Neuronal stem cell (in vitro differentiated cells): Measurements from ENCODE around the gene PEAK3.
A peak's percentile ranks its signal among the peaks of the same experiment; 100 is the strongest.

Experiments
- DNase-seq: peaks from one replicate; pipeline ENCODE4 v3.0.0-alpha.2; 2013; ENCODE audit warnings: low spot score
- H2AFZ ChIP-seq: one replicate; pipeline ENCODE4 v1.6.1; 2013; ENCODE audit warnings: mild to moderate bottlenecking, low read length, inconsistent platforms
- H2AK5ac ChIP-seq: 2 replicates; pipeline ENCODE4 v1.6.1; 2013; ENCODE audit warnings: low read depth, mild to moderate bottlenecking, inconsistent platforms, low read length, moderate library complexity, mixed read lengths
- H2BK120ac ChIP-seq: 2 replicates; pipeline ENCODE4 v1.6.1; 2013; ENCODE audit warnings: low read depth, mild to moderate bottlenecking, inconsistent platforms, low read length, moderate library complexity, mixed read lengths
- H2BK12ac ChIP-seq: one replicate; pipeline ENCODE4 v1.6.1; 2013; ENCODE audit warnings: low read length, inconsistent platforms
- H2BK15ac ChIP-seq: 2 replicates; pipeline ENCODE4 v1.6.1; 2013; ENCODE audit warnings: mild to moderate bottlenecking, low read length, inconsistent platforms, mixed read lengths
- H2BK5ac ChIP-seq: one replicate; pipeline ENCODE4 v1.6.1; 2013; ENCODE audit warnings: inconsistent platforms, mild to moderate bottlenecking, low read length, moderate library complexity
- H3K14ac ChIP-seq: one replicate; pipeline ENCODE4 v1.6.1; 2013; ENCODE audit warnings: low read length, inconsistent platforms
- H3K18ac ChIP-seq: 2 replicates; pipeline ENCODE4 v1.6.1; 2013; ENCODE audit warnings: low read length, inconsistent platforms
- H3K23ac ChIP-seq: 2 replicates; pipeline ENCODE4 v1.6.1; 2013; ENCODE audit warnings: low read depth, mild to moderate bottlenecking, mixed read lengths, low read length, inconsistent platforms; ENCODE audit not compliant: poor library complexity
- H3K27ac ChIP-seq: replicated peaks from 3 replicates; pipeline ENCODE4 v1.5.1; 2013; ENCODE audit warnings: low read length, inconsistent platforms
- H3K27me3 ChIP-seq, 3 experiments: 2 replicates each; pipeline ENCODE4 v1.6.1; 2013; ENCODE audit warnings: low read length in 3 of 3, mild to moderate bottlenecking in 2 of 3, inconsistent platforms in 1 of 3, low read depth in 1 of 3, mixed read lengths in 1 of 3, moderate library complexity in 1 of 3; ENCODE audit not compliant: control insufficient read depth in 3 of 3, insufficient read depth in 3 of 3
- H3K36me3 ChIP-seq, 2 donors: replicated peaks in 1 of 2; 2 replicates each; pipeline ENCODE4 v1.6.1; 2013; ENCODE audit warnings: low read length in 2 of 2; ENCODE audit not compliant: control insufficient read depth in 2 of 2, insufficient read depth in 2 of 2
- H3K4ac ChIP-seq: 2 replicates; pipeline ENCODE4 v1.6.1; 2013; ENCODE audit warnings: inconsistent platforms, mild to moderate bottlenecking, low read length, moderate library complexity
- H3K4me1 ChIP-seq, 2 donors: 1 replicate in 1 of 2; 2 replicates in 1 of 2; pipeline ENCODE4 v1.6.1; 2013; ENCODE audit warnings: low read length in 2 of 2, low read depth in 1 of 2; ENCODE audit not compliant: control insufficient read depth in 2 of 2, insufficient read depth in 1 of 2
- H3K4me2 ChIP-seq: one replicate; pipeline ENCODE4 v1.6.1; 2013; ENCODE audit warnings: mild to moderate bottlenecking, low read length, inconsistent platforms; ENCODE audit not compliant: insufficient read depth, poor library complexity, severe bottlenecking
- H3K4me3 ChIP-seq, 2 donors: 2 replicates each; pipeline ENCODE4 v1.5.1; 2013; ENCODE audit warnings: low read length in 2 of 2, mild to moderate bottlenecking in 2 of 2, inconsistent platforms in 1 of 2, moderate library complexity in 1 of 2
- H3K79me1 ChIP-seq: one replicate; pipeline ENCODE4 v1.6.1; 2013; ENCODE audit warnings: low read depth, mild to moderate bottlenecking, inconsistent platforms, low read length, moderate library complexity
- H3K9ac ChIP-seq: one replicate; pipeline ENCODE4 v1.6.1; 2013; ENCODE audit warnings: mild to moderate bottlenecking, low read depth, low read length, inconsistent platforms; ENCODE audit not compliant: poor library complexity
- H3K9me3 ChIP-seq, 2 donors: replicated peaks in 1 of 2; 2 replicates each; pipeline versions ENCODE3 to v1.6.1; 2013; ENCODE audit warnings: low read length in 2 of 2, mild to moderate bottlenecking in 2 of 2, inconsistent platforms in 1 of 2, low read depth in 1 of 2, mixed read lengths in 1 of 2, moderate library complexity in 1 of 2; ENCODE audit not compliant: control insufficient read depth in 2 of 2, insufficient read depth in 1 of 2
- H4K8ac ChIP-seq: one replicate; pipeline ENCODE4 v1.6.1; 2013; ENCODE audit warnings: low read depth, mild to moderate bottlenecking, inconsistent platforms, low read length, moderate library complexity
- H4K91ac ChIP-seq: one replicate; pipeline ENCODE4 v1.6.1; 2013; ENCODE audit warnings: low read length, low read depth, mild to moderate bottlenecking, inconsistent platforms; ENCODE audit not compliant: poor library complexity
- WGBS, 2 donors: extraction: QIAGEN DNeasy Blood & Tissue Kit; methylation state at CpG; one replicate each; pipeline ENCODE4 v1.1.7; 2013; ENCODE audit warnings: missing lambda C conversion rate in 2 of 2, mixed read lengths in 1 of 2; ENCODE audit not compliant: insufficient read length in 2 of 2, insufficient replicate concordance in 1 of 2; ENCODE audit errors: extremely low coverage in 2 of 2; 5-methylcytosine and 5-hydroxymethylcytosine counted together

The PEAK3 gene

GRCh38 chr19:2232286-2233151 lies 49.5 kb downstream of the PEAK3 start:
- Histone ChIP-seq H3K9ac (no peak overlapping the region), H2BK12ac (no peak overlapping the region), H3K14ac (no peak overlapping the region), H3K27ac (no peak overlapping the region), H2BK5ac (no peak overlapping the region), H4K8ac (no peak overlapping the region), H2BK120ac (no peak overlapping the region), H3K9me3 (no peaks in the 10 kb centered on the region), H2AK5ac (no peak overlapping the region), H3K79me1 (peaks cover 18% of the 10 kb centered on the region), H4K91ac (no peak overlapping the region), H3K4me3 (no peak overlapping the region), H2BK15ac (no peak overlapping the region), H2AFZ (no peak overlapping the region), H3K36me3 (peaks cover 40 to 68% of the 10 kb centered on the region in 2 donors), H3K23ac (peak overlapping the region; percentile 89), H3K4me2 (no peak overlapping the region), H3K4me1 (peaks cover 1 to 5% of the 10 kb centered on the region in 2 donors), H3K4ac (no peak overlapping the region), H3K18ac (no peak overlapping the region), H3K27me3 (no peaks in the 10 kb centered on the region)
- DNase-seq, result no peak
- WGBS, 2 donors, result no CpG with 5 or more reads among the region's 30 CpGs

GRCh38 chr19:2231621-2232221 lies 50.3 kb downstream of the PEAK3 start:
- Histone ChIP-seq H3K4me2 (no peak overlapping the region), H3K4me1 (peaks cover 0 to 2% of the 10 kb centered on the region in 2 donors), H2BK120ac (no peak overlapping the region), H3K23ac (peak overlapping the region; percentile 92), H3K9ac (peak overlapping the region; percentile 21), H3K14ac (no peak overlapping the region), H2BK12ac (no peak overlapping the region), H3K79me1 (peaks cover 19% of the 10 kb centered on the region), H3K18ac (peak overlapping the region; percentile 17), H2BK5ac (no peak overlapping the region), H3K4me3 (no peak overlapping the region), H3K36me3 (peaks cover 40 to 71% of the 10 kb centered on the region in 2 donors), H2BK15ac (no peak overlapping the region), H3K27me3 (no peaks in the 10 kb centered on the region), H2AK5ac (no peak overlapping the region), H3K4ac (no peak overlapping the region), H3K27ac (no peak overlapping the region), H2AFZ (no peak overlapping the region), H3K9me3 (no peaks in the 10 kb centered on the region), H4K91ac (no peak overlapping the region), H4K8ac (no peak overlapping the region)
- DNase-seq, result no peak
- WGBS, 2 donors, result no CpG with 5 or more reads among the region's 21 CpGs

- no peak for DNase-seq
- Histone ChIP-seq H4K91ac (no peak overlapping the region), H3K9me3 (no peaks in the 10 kb centered on the region), H3K4me2 (no peak overlapping the region), H3K27me3 (no peaks in the 10 kb centered on the region), H3K4me3 (no peak overlapping the region), H2BK5ac (peak overlapping the region; percentile 24), H2BK12ac (peak overlapping the region; percentile 46), H3K18ac (peak overlapping the region; percentile 19), H3K36me3 (peaks cover 42 to 78% of the 10 kb centered on the region in 2 donors), H3K14ac (peak overlapping the region; percentile 21), H2BK15ac (no peak overlapping the region), H3K23ac (peak overlapping the region; percentile 92), H3K4me1 (peaks cover 0 to 2% of the 10 kb centered on the region in 2 donors), H3K9ac (no peak overlapping the region), H3K79me1 (peaks cover 20% of the 10 kb centered on the region), H3K27ac (no peak overlapping the region), H4K8ac (peak overlapping the region; percentile 82), H2AFZ (no peak overlapping the region), H2BK120ac (no peak overlapping the region), H2AK5ac (no peak overlapping the region), H3K4ac (peak overlapping the region; percentile 53)
- no CpG with 5 or more reads among the region's 12 CpGs for WGBS, 2 donors
Measured at GRCh38 chr19:2230807-2231533, 51.0 kb downstream of the PEAK3 start.
